ENCODE measurements around the gene PALD1. TPM values are rescaled to one million over a fixed set of nuclear protein-coding genes. Genes with fewer than 3 reads are reported as not detected.

PALD1 gene
- total and polyA plus RNA-seq, 9 of the 15 experiments (the other 6 are each of a cell fraction or from before 2014, with no cell fraction given), result 0.03 to 0.29 (median 0.09) TPM; not detected in 2

- DNase-seq (ENCODE audit: extremely low read depth in 1 of 4, low spot score in 3 of 4), result peak in 1 of 4 experiments; percentile 29
- ChIA-PET POLR2A (interaction anchor here (1.0 kb wide), 1 partner anchor 16 kb away, joined by 5 read pairs; no protein-coding TSS in a partner anchor), CTCF (ENCODE audit: low intra/inter-chr PET ratio) (no interaction called here)
- in situ Hi-C loops (cut with MboI) (no loop called here), intact Hi-C loops (cut with micrococcal nuclease) (loop anchor here (5.0 kb wide), 1 partner anchor 77 kb away; the partner anchor contains the start of gene LRRC20)
- Histone ChIP-seq H2AFZ (ENCODE audit: low read depth, low read length) (no peak overlapping the region), H3K36me3 (ENCODE audit: control insufficient read depth, insufficient read depth, low read length) (no peaks in the 10 kb centered on the region), H4K20me1 (replicated peaks; ENCODE audit: control insufficient read depth, insufficient read depth, low read length) (peaks cover 17% of the 10 kb centered on the region; the same call in 1 of the 2 replicates), H3K27me3 (ENCODE audit: control insufficient read depth in 2 of 2, insufficient read depth in 2 of 2, low read length in 2 of 2) (peaks cover 48 to 75% of the 10 kb centered on the region in 2 experiments), H3K4me2 (ENCODE audit: insufficient read depth, low read length) (no peak overlapping the region), H3K27ac (ENCODE audit: extremely low read depth, low read depth, low read length) (no peak overlapping the region), H3K79me2 (ENCODE audit: control insufficient read depth, insufficient read depth, low read length) (no peaks in the 10 kb centered on the region), H3K9me1 (ENCODE audit: control insufficient read depth, insufficient read depth, low read length) (no peaks in the 10 kb centered on the region), H3K4me1 (replicated peaks in 1 of 2; ENCODE audit: control insufficient read depth in 2 of 2, insufficient read depth in 2 of 2, low read length in 2 of 2) (peaks cover 5 to 15% of the 10 kb centered on the region in 2 experiments; a peak in 3 of 5 replicates), H3K9me3 (replicated peaks; ENCODE audit: control insufficient read depth, insufficient read depth, low read depth, low read length) (no peaks in the 10 kb centered on the region), H3K4me3 (no peak overlapping the region), H3K9ac (ENCODE audit: insufficient read depth in 1 of 2, low read depth in 2 of 2, low read length in 2 of 2) (no peak overlapping the region)
- TF ChIP-seq ZFP30 (CRISPR knock-in tag; IDR thresholded peaks at IDR 0.05; ENCODE audit: borderline replicate concordance), result no peak
- TF ChIP-seq ESRRA (IDR thresholded peaks at IDR 0.05; ENCODE audit: borderline replicate concordance, low read depth), result peak; percentile 68
- no TSS peak for BruUV-seq (replicated peaks)
- no peak for ATAC-seq
- FAIRE-seq, result peak; percentile 35
- WGBS (ENCODE audit: insufficient coverage, low coverage, missing lambda C conversion rate), result under 1% methylated on average over 19 of the region's 19 CpGs
These were observed 19.4 kb upstream of the PALD1 start for GRCh38 chr10:70459061-70459773.
